Stomach (tissue), 9 donors: ENCODE results near the gene ARL5C. TPM values are rescaled to one million over a fixed set of nuclear protein-coding genes. Genes with fewer than 3 reads are reported as not detected.

Experiments
- DNase-seq, 2 donors: peaks; one replicate each; pipeline versions ENCODE4 v3.0.0 to v3.0.0-alpha.2; 2013 to 2019
- H3K27ac ChIP-seq, 5 donors: fragments of 200-600 bp in 4 of 5; sonication (generic) in 4 of 5; one replicate each; pipeline ENCODE4 v1.5.1; 2013 to 2019; ENCODE audit warnings: mild to moderate bottlenecking in 1 of 5, moderate library complexity in 1 of 5
- H3K27me3 ChIP-seq, 3 donors: fragments of 200-600 bp; sonication (generic); one replicate each; pipeline ENCODE4 v1.5.1; 2017 to 2019; ENCODE audit warnings: mixed run types in 1 of 3
- H3K36me3 ChIP-seq, 4 donors: fragments of 200-600 bp; sonication (generic); 1 replicate in 3 of 4; 2 replicates in 1 of 4; pipeline ENCODE4 v1.5.1; 2016 to 2019
- H3K4me1 ChIP-seq, 4 donors: fragments of 200-600 bp; sonication (generic); one replicate each; pipeline ENCODE4 v1.5.1; 2016 to 2019
- H3K4me3 ChIP-seq, 4 donors: fragments of 200-600 bp; sonication (generic) in 3 of 4; one replicate each; pipeline ENCODE4 v1.5.1; 2016 to 2019; ENCODE audit warnings: mild to moderate bottlenecking in 1 of 4
- H3K9me3 ChIP-seq, 4 donors: fragments of 200-600 bp; sonication (generic); one replicate each; pipeline ENCODE4 v1.5.1; 2016 to 2019
- EP300 ChIP-seq: sonication (generic); formaldehyde crosslinking; IDR thresholded peaks from one replicate; pipeline ENCODE4 v1.6.1; 2017; ENCODE audit warnings: antibody characterized with exemption
- POLR2A ChIP-seq, 4 donors: fragments of 450-650 bp; IDR thresholded peaks; one replicate each; pipeline ENCODE4 v1.6.1; 2016; ENCODE audit warnings: antibody characterized with exemption in 4 of 4, control low read depth in 2 of 4, mild to moderate bottlenecking in 1 of 4, moderate library complexity in 1 of 4
- POLR2AphosphoS5 ChIP-seq, 3 donors: sonication (generic); formaldehyde crosslinking; IDR thresholded peaks; one replicate each; pipeline ENCODE4 v1.6.1; 2016; ENCODE audit warnings: antibody characterized with exemption in 3 of 3
- WGBS, 5 donors: extraction: QIAGEN DNeasy Blood & Tissue Kit in 3 of 5; methylation state at CpG; one replicate each; pipeline versions ENCODE4 v1.1.5 to v1.1.7; 2013 to 2018; 5-methylcytosine and 5-hydroxymethylcytosine counted together
- intact Hi-C: fragments of 100-400 bp; cut with DNase I; formaldehyde crosslinking; loops from one replicate; pipeline ENCODE4 v1.15.1; 2023; ENCODE audit warnings: low total_unique reads
- polyA plus RNA-seq, 3 donors: library from polyadenylated mRNA; stranded (reverse); fragments of 200-250 nt; gene quantifications; one replicate each; pipeline ENCODE4 v1.2.3, GENCODE V29; 2013
- total RNA-seq, 5 donors: library from RNA; depleted of rRNA; stranded (reverse); fragments of >200 nt; gene quantifications; one replicate each; pipeline versions ENCODE4 v1.1.0 to v1.2.3, GENCODE V29; 2014 to 2016
- TF ChIP-seq, protein P1 (sequence below), 7 experiments: fragments of 450-650 bp in 4 of 7; fragments of 200-600 bp in 3 of 7; sonication (generic) in 3 of 7; IDR thresholded peaks; one replicate each; pipeline ENCODE4 v1.5.1; 2016 to 2019; ENCODE audit warnings: antibody characterized with exemption in 7 of 7, control low read depth in 2 of 7, mild to moderate bottlenecking in 1 of 7
- donor health status: healthy with polysubstance abuse.
- donor health status: Bipolar disorder and iron deficiency.
- donor health status: healthy.

Gene ARL5C
- total and polyA plus RNA-seq, 8 donors = not detected

DNA sequence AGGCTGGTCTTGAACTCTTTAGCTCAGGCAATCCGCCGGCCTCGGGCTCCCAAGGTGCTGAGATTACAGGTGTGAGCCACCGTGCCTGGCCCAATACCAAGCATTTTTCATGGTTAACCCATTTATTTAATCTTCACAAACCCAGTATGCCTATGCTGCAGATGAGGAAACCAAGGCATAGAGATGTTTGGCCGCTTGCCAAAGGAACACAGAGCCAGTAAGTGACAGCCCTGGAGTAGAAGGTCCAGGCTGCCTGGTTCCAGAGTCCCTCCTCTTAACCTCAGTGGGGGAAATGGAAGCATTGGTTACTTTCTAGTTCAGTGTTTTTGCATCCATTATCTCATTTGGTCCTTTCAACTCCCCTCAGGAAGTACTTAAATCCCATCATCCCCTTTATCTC is 15.3 kb upstream of the ARL5C start:
- Histone ChIP-seq H3K27ac (no peak overlapping the region), H3K9me3 (no peaks in the 10 kb centered on the region), H3K4me1 (no peaks in the 10 kb centered on the region), H3K4me3 (no peak overlapping the region), H3K27me3 (no peaks in the 10 kb centered on the region), H3K36me3 (peaks cover 9 to 95% (median 80%) of the 10 kb centered on the region in 4 donors)
- TF ChIP-seq, protein P1, sequence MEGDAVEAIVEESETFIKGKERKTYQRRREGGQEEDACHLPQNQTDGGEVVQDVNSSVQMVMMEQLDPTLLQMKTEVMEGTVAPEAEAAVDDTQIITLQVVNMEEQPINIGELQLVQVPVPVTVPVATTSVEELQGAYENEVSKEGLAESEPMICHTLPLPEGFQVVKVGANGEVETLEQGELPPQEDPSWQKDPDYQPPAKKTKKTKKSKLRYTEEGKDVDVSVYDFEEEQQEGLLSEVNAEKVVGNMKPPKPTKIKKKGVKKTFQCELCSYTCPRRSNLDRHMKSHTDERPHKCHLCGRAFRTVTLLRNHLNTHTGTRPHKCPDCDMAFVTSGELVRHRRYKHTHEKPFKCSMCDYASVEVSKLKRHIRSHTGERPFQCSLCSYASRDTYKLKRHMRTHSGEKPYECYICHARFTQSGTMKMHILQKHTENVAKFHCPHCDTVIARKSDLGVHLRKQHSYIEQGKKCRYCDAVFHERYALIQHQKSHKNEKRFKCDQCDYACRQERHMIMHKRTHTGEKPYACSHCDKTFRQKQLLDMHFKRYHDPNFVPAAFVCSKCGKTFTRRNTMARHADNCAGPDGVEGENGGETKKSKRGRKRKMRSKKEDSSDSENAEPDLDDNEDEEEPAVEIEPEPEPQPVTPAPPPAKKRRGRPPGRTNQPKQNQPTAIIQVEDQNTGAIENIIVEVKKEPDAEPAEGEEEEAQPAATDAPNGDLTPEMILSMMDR (IDR thresholded peaks at IDR 0.05) = no peak
- no peak for TF ChIP-seq POLR2A (IDR thresholded peaks at IDR 0.05)
- no peak for TF ChIP-seq POLR2AphosphoS5 (IDR thresholded peaks at IDR 0.05)
- no peak for TF ChIP-seq EP300
- no peak for DNase-seq
- 86 to 90% (median 88%) methylated on average over 5 of the region's 5 CpGs for WGBS, 5 donors
- intact Hi-C loops = no loop called here

DNA sequence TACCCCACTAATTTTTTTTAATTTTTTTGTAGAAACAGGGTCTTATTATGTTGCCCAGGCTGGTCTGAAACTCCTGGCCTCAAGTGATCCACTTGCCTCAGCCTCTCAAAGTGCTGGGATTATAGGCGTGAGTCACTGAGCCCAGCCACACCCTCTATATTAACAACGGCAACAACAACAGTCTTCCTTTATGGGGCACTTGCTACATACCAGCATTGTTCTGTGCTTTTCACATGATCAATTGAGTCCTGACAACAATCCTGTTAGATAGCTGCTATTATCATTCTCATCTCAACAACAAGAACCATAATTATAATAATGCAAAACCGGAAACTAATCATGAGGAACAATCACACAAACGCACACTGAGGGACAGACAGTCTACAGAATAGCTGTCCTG is 12.6 kb upstream of the ARL5C start:
- H3K36me3 ChIP-seq = peaks cover 9 to 77% (median 61%) of the 10 kb centered on the region in 4 donors
- no peak for TF ChIP-seq POLR2A (IDR thresholded peaks at IDR 0.05)
- TF ChIP-seq, protein P1 (IDR thresholded peaks at IDR 0.05) = no peak
- TF ChIP-seq EP300 = no peak
- TF ChIP-seq POLR2AphosphoS5 (IDR thresholded peaks at IDR 0.05) = no peak
- peaks cover 0 to 11% (median 3%) of the 10 kb centered on the region in 4 donors for H3K4me1 ChIP-seq
- no peaks in the 10 kb centered on the region for H3K9me3 ChIP-seq
- H3K27ac ChIP-seq = no peak overlapping the region
- intact Hi-C loops = no loop called here
- peak in 1 of 2 donors; percentile 65 for DNase-seq
- no peak overlapping the region for H3K4me3 ChIP-seq
- WGBS, 5 donors = 46 to 64% (median 58%) methylated on average over 4 of the region's 4 CpGs
- H3K27me3 ChIP-seq = no peaks in the 10 kb centered on the region

DNA sequence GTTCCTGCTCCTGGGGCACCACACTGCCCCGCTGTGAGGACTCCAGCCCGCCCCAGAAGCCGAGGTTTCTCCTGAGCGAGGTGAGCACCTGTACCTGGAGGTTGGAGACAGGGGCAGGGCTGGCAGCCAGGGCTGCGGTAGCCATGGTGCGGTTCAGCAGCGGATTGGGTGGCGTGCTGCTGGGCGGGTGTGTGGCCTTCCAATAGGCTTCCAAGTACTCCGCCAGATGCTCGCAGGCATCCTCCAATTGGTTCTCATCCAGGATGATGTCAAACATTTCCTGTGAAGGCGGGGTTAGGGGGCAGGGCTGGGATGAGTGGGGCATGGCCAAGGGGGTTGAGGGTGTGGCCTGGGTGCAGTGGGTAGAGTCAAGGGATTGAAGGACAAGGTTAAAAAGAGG is 11.3 kb upstream of the ARL5C start:
- peaks cover 9 to 64% (median 48%) of the 10 kb centered on the region in 4 donors for H3K36me3 ChIP-seq
- 87 to 93% (median 92%) methylated on average over 8 to 12 of the region's 12 CpGs for WGBS, 5 donors
- no peaks in the 10 kb centered on the region for H3K27me3 ChIP-seq
- no peaks in the 10 kb centered on the region for H3K9me3 ChIP-seq
- no peak overlapping the region for H3K27ac ChIP-seq
- H3K4me3 ChIP-seq = no peak overlapping the region
- H3K4me1 ChIP-seq = peaks cover 0 to 11% (median 3%) of the 10 kb centered on the region in 4 donors
- intact Hi-C loops = no loop called here
- TF ChIP-seq EP300 (no peak), POLR2A (IDR thresholded peaks at IDR 0.05) (no peak), POLR2AphosphoS5 (IDR thresholded peaks at IDR 0.05) (no peak)
- TF ChIP-seq, protein P1 (IDR thresholded peaks at IDR 0.05) = no peak
- DNase-seq = peak in 1 of 2 donors; percentile 28

DNA sequence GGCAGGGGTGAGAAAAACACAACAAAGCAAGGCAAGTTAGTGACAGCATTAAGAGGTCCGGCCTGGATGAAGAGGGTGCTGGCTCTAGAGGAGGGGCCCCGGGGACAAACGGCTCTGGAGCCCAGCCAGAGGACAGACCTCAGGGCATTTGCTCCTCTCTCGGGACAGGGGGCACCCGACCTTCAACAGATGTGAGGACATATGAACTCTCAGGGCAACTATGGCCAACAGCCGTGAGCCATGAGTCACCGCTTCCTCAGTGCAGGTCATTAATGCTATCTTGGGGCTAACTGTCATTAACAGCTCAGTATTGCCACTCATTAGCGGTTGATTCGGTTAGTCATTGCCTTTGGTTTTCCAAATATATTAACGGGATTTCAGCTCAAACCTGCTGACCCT is 9.7 kb upstream of the ARL5C start:
- TF ChIP-seq, protein P1 (IDR thresholded peaks at IDR 0.05) = no peak
- TF ChIP-seq POLR2A (IDR thresholded peaks at IDR 0.05) (no peak), EP300 (no peak), POLR2AphosphoS5 (IDR thresholded peaks at IDR 0.05) (no peak)
- intact Hi-C loops = no loop called here
- no peak overlapping the region for H3K4me3 ChIP-seq
- DNase-seq = peak in 1 of 2 donors; percentile 6
- H3K4me1 ChIP-seq = peaks cover 0 to 11% (median 3%) of the 10 kb centered on the region in 4 donors
- WGBS, 5 donors = 74 to 82% (median 81%) methylated on average over 10 of the region's 10 CpGs
- H3K9me3 ChIP-seq = no peaks in the 10 kb centered on the region
- H3K27me3 ChIP-seq = no peaks in the 10 kb centered on the region
- no peak overlapping the region for H3K27ac ChIP-seq
- H3K36me3 ChIP-seq = peaks cover 9 to 49% (median 35%) of the 10 kb centered on the region in 4 donors
